Activated naive CD4-positive, alpha-beta T cell treated with anti-CD3 and anti-CD28 coated beads, Interleukin-2, amount 50 U/mL, for 24 hours (primary cell): ENCODE measurements around the gene MGRN1.
"Not testable (repeated sequence)": the region's sequence is repeated elsewhere in the genome, so short reads cannot be mapped to it uniquely, and the experiment has no call there.

Experiments used
- H3K27ac Mint-ChIP-seq: one replicate; pipeline ENCODE4 v1.8.0; 2021; ENCODE audit warnings: mild to moderate bottlenecking, mixed read lengths
- H3K27me3 Mint-ChIP-seq: one replicate; pipeline ENCODE4 v1.8.0; 2021; ENCODE audit warnings: mixed read lengths
- H3K36me3 Mint-ChIP-seq: one replicate; pipeline ENCODE4 v1.8.0; 2021; ENCODE audit warnings: mixed read lengths
- H3K4me1 Mint-ChIP-seq: one replicate; pipeline ENCODE4 v1.8.0; 2021; ENCODE audit warnings: mixed read lengths
- H3K4me3 Mint-ChIP-seq: one replicate; pipeline ENCODE4 v1.8.0; 2021; ENCODE audit warnings: mild to moderate bottlenecking, mixed read lengths
- H3K9me3 Mint-ChIP-seq: one replicate; pipeline ENCODE4 v1.8.0; 2021; ENCODE audit warnings: mixed read lengths

MGRN1 gene

DNA sequence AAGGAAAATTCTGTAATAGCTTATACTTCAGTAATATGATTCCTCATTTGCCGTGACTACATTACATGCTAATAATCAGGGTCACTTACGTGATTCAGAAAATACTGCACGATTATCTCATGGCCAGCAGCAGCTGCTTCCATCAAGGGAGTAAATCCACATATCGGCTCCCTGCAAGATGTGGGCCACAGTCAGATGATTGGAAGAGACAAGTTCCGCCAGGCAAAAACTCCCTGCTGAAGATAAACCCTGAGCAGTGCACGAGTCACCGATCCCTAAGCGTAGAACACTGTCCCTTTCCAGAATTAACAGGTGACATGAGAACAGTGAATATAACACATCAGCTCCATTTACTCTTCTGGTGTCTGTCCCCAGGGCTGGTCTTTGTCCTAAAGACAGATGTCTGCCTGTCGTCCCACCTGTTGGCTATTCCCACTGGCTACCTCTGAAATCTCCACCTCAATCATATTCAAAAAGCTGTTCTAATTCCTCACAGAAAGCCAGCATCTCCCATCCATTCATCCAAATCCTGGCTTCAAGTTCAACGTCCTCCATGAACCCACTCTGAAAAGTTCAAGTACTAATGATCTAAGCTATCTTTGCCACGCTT, 100.1 kb downstream of the MGRN1 start:
- Mint-ChIP-seq H3K4me3 (no peak overlapping the region), H3K36me3 (no peaks in the 10 kb centered on the region), H3K9me3 (no peaks in the 10 kb centered on the region), H3K27me3 (no peaks in the 10 kb centered on the region), H3K27ac (peak overlapping the region; percentile 9), H3K4me1 (no peaks in the 10 kb centered on the region)

DNA sequence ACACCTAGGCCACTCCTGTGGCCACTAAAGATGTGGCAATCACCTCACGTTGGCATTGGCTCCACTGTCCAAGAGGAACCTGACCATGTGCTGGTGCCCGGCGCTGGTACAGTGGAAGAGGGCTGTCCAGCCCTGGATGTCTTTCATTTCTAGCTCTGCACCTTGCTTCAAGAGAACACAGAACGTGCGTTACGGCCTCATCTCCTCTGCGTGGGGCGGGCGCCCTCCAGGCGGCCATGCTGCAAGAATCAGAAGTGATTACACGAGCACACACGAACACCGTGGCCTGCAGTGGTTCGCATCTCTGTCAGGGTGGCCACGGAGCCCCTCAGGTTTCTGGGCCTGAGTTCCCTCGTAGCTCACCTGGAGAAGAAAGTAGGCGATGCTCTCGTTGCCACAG, 102.0 kb downstream of the MGRN1 start:
- peak overlapping the region; percentile 62 for H3K27ac Mint-ChIP-seq
- H3K36me3 Mint-ChIP-seq: peaks cover 3% of the 10 kb centered on the region
- H3K27me3 Mint-ChIP-seq: no peaks in the 10 kb centered on the region
- no peaks in the 10 kb centered on the region for H3K9me3 Mint-ChIP-seq
- H3K4me1 Mint-ChIP-seq: peaks cover 4% of the 10 kb centered on the region
- H3K4me3 Mint-ChIP-seq: no peak overlapping the region

DNA sequence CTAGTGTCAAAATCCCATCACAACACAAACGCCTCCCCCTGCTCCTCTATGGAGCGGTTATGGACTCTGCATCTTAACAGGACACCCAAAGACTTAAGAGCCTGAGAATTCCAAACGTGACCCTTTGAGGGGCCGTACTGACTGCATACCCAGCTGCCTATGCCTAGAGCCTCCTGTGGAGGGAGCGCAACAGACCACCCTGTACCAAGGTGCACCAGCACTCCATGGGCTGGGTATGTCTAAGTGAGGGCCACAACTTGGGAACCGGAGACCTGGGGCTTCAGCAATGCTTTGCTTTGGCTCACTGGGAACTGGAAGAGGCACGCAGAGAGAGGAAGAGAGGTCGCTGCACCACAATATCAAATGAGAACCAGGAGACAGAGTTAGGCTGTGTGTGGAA, 104.0 kb downstream of the MGRN1 start:
- Mint-ChIP-seq H3K36me3 (peaks cover 4% of the 10 kb centered on the region), H3K27me3 (no peaks in the 10 kb centered on the region), H3K9me3 (no peaks in the 10 kb centered on the region), H3K4me1 (peaks cover 9% of the 10 kb centered on the region), H3K27ac (no peak overlapping the region), H3K4me3 (no peak overlapping the region)

DNA sequence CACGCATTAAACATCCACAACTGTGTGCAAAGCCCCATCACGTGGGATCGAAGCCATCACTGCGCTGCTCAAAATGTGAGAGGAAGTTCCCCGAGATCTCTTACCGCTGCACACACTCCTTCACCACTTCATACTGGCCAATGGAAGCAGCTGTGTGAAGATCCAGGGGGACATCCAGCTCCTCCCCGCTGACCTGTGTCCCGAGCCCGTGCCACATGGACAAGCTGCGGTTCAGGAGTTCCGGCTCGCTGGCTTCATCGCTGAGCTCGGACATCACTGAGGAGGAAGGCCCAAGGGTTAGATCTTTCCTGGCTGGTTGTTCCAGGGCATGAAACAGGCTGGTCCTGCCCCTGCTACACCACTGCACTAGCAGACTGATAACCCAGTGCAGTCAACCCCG, 105.2 kb downstream of the MGRN1 start:
- H3K36me3 Mint-ChIP-seq: peaks cover 4% of the 10 kb centered on the region
- no peaks in the 10 kb centered on the region for H3K9me3 Mint-ChIP-seq
- peaks cover 10% of the 10 kb centered on the region for H3K4me1 Mint-ChIP-seq
- no peak overlapping the region for H3K27ac Mint-ChIP-seq
- H3K4me3 Mint-ChIP-seq: no peak overlapping the region
- H3K27me3 Mint-ChIP-seq: no peaks in the 10 kb centered on the region

DNA sequence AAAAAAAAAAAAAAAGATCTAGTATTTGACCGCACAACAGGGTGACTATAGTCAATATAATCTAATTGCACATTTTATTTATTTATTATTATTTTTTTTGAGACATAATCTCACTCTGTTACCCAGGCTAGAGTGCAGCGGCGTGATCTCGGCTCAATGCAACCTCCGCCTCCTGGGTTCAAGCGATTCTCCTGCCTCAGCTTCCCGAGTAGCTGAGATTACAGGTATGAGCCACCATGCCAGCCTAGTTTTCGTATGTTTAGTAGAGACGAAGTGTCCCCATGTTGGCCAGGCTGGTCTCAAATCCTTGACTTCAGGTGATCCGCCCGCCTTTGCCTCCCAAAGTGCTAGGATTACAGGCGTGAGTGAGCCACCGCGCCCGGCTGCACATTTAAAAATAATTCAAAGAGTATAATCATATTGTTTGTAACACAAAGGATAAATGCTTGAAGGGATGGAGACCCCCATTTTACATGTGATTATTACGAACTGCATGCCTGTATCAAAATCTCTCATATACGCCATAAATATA, 108.7 kb downstream of the MGRN1 start:
- Mint-ChIP-seq H3K4me1 (peaks cover 15% of the 10 kb centered on the region), H3K4me3 (peak overlapping the region; percentile 93), H3K27ac (no peak overlapping the region), H3K9me3 (no peaks in the 10 kb centered on the region), H3K36me3 (peaks cover 4% of the 10 kb centered on the region), H3K27me3 (no peaks in the 10 kb centered on the region)

DNA sequence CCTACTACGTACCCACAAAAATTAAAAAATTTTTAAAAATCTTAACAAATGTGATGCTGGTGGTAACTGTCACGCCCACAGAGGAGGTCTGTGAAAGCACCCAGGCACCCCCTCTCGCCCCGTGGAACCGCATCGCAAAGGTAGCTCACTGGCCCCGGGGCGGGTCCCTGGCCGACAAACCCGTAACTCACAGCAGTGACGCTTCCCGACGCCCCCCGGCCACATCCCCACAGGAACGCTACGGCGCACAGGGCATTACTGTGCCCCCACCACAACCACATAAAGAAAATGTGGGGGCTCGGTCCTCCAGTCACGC, 109.1 kb downstream of the MGRN1 start:
- peak overlapping the region; percentile 59 for H3K27ac Mint-ChIP-seq

DNA sequence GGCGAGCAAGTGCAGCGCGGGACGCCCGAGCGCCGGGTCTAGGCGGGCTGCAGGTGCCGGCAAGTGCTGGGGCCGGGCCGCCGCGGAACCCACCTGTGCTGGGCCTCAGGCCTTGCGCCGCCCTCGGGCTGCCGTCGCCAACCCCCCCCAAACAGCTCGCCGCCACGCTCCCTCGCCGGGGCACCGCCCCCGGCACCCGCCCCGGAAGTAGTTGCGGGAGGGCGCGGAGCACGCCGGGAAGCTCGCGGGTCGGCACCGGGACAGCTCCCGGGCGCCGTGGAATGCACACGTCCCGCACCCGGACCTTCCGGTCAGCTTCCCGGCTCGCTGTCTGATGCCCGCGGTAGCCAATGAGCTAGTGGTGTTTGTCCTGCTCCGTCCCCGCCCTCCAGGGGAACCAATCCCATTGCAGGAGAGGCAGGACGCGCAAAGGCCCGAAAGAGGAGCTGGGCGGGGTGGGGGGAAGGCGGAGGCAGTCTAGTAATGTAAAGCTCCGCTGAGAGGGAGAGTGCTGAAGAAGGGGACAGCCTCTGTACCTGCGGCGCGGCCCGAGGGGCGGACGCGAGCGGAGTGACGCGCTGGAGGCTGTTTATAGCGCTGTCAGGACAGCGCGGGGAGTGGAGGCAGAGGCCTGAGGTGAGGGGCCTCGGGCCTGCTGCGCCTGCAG, 109.6 kb downstream of the MGRN1 start, which contains the start of the genes ANKS3 and DNAAF8:
ANKS3 (minus strand) TSS at position 209 of the 667 bp plus-strand sequence. CDS start 4,122 bp downstream, outside the sequence.
DNAAF8 (plus strand) TSS at position 475 of the 667 bp plus-strand sequence. CDS start 1,978 bp downstream, outside the sequence.
- Mint-ChIP-seq H3K27ac (peak within 1 kb of the TSS; percentile 80), H3K9me3 (no peaks in the 10 kb centered on the region), H3K4me3 (peak within 1 kb of the TSS; percentile 93), H3K27me3 (no peaks in the 10 kb centered on the region), H3K4me1 (peaks cover 15% of the 10 kb centered on the region), H3K36me3 (peaks cover 4% of the 10 kb centered on the region)

More for the DNA sequence above, 109.1 kb downstream of the MGRN1 start:
- H3K9me3 Mint-ChIP-seq: no peaks in the 10 kb centered on the region
- H3K36me3 Mint-ChIP-seq: peaks cover 4% of the 10 kb centered on the region
- peak overlapping the region; percentile 93 for H3K4me3 Mint-ChIP-seq
- H3K4me1 Mint-ChIP-seq: peaks cover 15% of the 10 kb centered on the region
- H3K27me3 Mint-ChIP-seq: no peaks in the 10 kb centered on the region

DNA sequence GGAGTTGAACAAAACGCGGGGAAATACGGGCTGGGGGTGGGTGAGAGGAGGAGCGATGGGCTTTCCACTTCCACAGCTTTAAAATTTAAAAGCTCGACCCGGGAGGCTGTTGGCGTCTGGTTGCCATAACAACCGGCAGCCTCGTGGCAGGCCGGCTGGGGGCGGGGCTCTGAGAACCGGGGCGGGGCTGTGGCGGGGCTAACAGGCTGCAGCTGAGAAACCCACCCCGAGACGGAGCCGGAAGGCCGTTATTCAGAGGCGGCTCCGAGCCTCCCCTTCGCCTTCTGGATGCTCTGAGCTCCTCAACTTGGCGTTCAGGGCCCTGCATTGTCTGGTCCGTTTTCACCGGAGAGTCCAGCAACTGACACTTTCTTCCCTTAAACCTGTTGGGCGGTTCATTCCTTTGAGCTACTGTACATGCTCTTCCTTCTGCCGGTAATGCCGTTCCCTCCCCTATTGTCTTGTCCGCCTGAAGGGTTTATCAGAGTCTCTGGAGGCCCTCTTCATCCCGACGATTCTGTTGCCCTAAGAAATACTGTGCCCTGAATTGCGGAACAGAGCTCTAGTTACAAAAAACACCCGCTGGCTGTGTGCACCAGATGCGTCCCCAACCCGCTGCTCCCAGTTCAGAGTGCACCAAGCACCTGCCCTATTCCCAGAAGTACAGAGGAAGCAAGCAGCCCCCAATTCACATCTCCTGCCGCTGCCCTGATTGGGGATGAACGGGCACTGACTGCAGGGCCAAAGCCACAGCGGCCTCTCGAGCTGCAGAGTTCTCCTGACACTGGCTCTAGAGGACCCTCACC, 110.3 kb downstream of the MGRN1 start:
- Mint-ChIP-seq H3K27me3 (no peaks in the 10 kb centered on the region), H3K4me1 (peaks cover 15% of the 10 kb centered on the region), H3K27ac (peak overlapping the region; percentile 80), H3K4me3 (peak overlapping the region; percentile 93), H3K9me3 (no peaks in the 10 kb centered on the region), H3K36me3 (peaks cover 4% of the 10 kb centered on the region)

DNA sequence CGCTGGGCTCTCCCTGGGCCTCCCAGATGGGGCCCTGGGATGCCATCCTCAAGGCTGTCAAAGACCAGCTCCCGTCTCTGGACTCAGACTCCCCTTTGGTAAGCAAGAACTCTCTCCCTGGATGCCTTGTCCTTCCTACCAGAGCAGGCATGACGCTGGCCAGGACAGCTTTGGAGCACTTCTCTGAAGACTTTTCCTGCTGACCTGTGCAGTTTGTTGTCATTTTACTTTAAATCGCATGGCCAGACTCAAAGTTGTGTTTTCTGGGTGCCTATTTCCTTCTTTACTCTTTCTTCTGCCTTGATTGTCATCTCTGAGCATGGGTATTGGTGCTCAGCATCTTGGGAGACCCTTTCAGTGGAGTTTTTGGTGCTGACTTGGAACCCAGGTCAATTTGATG, 111.9 kb downstream of the MGRN1 start:
- Mint-ChIP-seq H3K4me3 (no peak overlapping the region), H3K27ac (no peak overlapping the region)

DNA sequence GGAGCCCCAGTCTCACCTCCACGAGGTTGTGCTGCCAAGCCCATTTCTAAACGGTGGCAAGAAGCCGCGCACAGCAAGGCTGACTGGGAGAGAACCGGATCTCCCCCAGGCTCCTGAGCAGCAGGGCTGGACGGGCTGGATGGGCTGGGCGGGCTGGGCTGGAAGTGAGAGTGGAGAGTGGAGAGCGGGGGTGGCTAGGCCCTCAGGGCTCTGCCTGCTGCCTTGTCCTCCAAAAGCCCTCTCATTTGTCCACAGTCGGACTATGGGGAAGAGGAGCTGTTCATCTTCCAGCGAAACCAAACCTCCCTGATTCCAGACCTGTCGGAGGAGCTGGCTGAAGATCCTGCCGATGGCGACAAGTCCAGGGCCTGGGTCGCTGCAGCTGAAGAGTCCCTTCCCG, 112.9 kb downstream of the MGRN1 start:
- H3K4me1 Mint-ChIP-seq: peaks cover 11% of the 10 kb centered on the region
- no peaks in the 10 kb centered on the region for H3K9me3 Mint-ChIP-seq
- peaks cover 2% of the 10 kb centered on the region for H3K36me3 Mint-ChIP-seq
- no peak overlapping the region for H3K27ac Mint-ChIP-seq
- no peak overlapping the region for H3K4me3 Mint-ChIP-seq
- no peaks in the 10 kb centered on the region for H3K27me3 Mint-ChIP-seq

More for the DNA sequence above, 111.9 kb downstream of the MGRN1 start:
- Mint-ChIP-seq H3K9me3 (no peaks in the 10 kb centered on the region), H3K36me3 (peaks cover 2% of the 10 kb centered on the region), H3K27me3 (no peaks in the 10 kb centered on the region), H3K4me1 (peaks cover 11% of the 10 kb centered on the region)

DNA sequence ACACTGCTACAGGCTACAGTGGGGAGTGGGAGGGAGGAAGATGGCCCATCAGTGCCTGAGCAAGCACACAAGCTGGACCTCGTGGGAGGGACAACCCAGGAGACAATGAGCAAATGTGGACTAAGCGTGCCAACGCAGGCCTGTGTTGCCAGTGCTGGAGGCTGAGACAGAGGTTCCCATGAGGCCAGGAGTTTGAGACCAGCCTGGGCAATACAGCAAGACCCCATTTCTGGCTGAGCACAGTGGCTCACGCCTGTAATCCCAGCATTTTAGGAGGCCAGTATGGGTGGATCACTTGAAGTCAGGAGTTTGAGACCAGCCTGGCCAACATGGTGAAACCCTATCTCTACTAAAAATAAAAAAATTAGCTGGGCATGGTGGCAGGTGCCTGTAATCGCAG, 113.7 kb downstream of the MGRN1 start:
- H3K36me3 Mint-ChIP-seq, H3K9me3 Mint-ChIP-seq, H3K27ac Mint-ChIP-seq, H3K4me3 Mint-ChIP-seq, H3K27me3 Mint-ChIP-seq: not testable (repeated sequence)
- H3K4me1 Mint-ChIP-seq: peaks cover 12% of the 10 kb centered on the region
